Measurements from ENCODE around the gene NFKB2.

NFKB2 gene

DNA sequence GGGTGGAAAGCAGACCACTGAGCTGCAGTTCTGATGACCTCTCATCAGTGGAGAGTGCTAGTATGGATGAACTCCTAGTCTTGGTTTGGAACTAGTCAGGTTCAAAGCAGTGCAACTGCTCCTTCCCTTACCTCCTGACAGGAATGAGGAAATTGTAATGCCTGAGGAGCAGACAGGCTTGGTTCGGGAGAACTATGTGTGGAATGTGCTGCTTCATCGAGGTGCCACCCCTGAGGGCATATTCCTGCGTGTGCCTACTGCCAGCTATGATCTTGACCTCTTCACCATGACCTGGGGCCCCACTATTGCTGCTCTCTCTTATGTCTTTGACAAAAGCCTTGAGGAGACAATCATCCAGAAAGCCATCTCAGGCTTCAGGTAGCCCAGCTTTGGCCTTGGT, 27.4 kb upstream of the NFKB2 start:
- DNase-seq (ENCODE audit: low spot score): no peak
- in situ Hi-C loops (cut with MboI; ENCODE audit: low pct_unique_long_range_greater_than_20kb, low sequenced_read_pairs, unreplicated experiment): no loop called here
- TF ChIP-seq CTCF (IDR thresholded peaks at IDR 0.05; ENCODE audit: extremely low read depth, insufficient read depth, missing control alignments): no peak

- no peak for TF ChIP-seq CTCF (IDR thresholded peaks at IDR 0.05; ENCODE audit: extremely low read depth, insufficient read depth, missing control alignments)
- in situ Hi-C loops (cut with MboI; ENCODE audit: low pct_unique_long_range_greater_than_20kb, low sequenced_read_pairs, unreplicated experiment): no loop called here
- no peak for DNase-seq (ENCODE audit: low spot score)
Measured at GRCh38 chr10:102371295-102371694, 24.2 kb upstream of the NFKB2 start.

GRCh38 chr10:102375250-102375649, 20.3 kb upstream of the NFKB2 start:
- DNase-seq (ENCODE audit: low spot score): no peak
- in situ Hi-C loops (cut with MboI; ENCODE audit: low pct_unique_long_range_greater_than_20kb, low sequenced_read_pairs, unreplicated experiment): no loop called here
- TF ChIP-seq CTCF (IDR thresholded peaks at IDR 0.05; ENCODE audit: extremely low read depth, insufficient read depth, missing control alignments): peak; percentile 9

DNA sequence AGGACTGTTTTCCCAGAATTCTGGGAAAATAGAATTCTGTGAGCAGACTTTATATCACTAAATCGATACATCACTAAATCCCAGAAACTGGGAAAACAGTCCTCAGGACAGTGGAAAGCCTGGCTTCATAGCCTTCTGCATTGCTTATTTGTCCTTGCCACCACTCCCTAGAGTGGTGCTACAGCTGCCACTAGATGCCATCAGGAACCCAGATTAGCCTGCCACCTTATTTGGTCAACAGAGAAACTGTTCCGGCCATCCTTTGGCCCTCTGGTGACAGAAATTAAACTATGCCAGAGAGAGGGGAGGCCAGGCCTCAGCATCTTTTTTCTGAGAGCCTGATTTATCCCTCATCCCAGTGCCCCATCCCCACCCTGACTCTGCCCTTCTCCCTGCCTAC, 19.6 kb upstream of the NFKB2 start:
- no peak for TF ChIP-seq CTCF (IDR thresholded peaks at IDR 0.05; ENCODE audit: extremely low read depth, insufficient read depth, missing control alignments)
- no peak for DNase-seq (ENCODE audit: low spot score)
- in situ Hi-C loops (cut with MboI; ENCODE audit: low pct_unique_long_range_greater_than_20kb, low sequenced_read_pairs, unreplicated experiment): no loop called here

DNA sequence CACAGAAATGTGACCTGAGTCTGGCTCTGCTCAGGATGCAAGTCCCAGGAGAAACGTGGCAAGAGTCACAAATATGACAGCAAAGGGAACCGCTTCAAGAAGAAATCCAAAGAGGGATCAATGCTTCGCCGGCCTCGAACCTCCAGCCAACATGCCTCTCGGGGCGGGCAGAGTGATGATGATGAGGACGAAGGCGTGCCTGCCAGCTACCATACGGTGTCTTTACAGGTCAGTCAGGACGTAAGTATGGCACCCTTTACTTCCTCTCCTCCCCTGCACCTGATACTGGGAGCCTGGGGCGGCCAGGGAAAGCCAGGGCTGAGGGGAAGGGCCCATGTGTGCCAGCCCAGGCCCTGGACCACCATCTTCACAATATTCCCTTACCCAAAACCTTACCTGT, 18.6 kb upstream of the NFKB2 start:
- TF ChIP-seq CTCF (IDR thresholded peaks at IDR 0.05; ENCODE audit: extremely low read depth, insufficient read depth, missing control alignments): no peak
- in situ Hi-C loops (cut with MboI; ENCODE audit: low pct_unique_long_range_greater_than_20kb, low sequenced_read_pairs, unreplicated experiment): no loop called here
- no peak for DNase-seq (ENCODE audit: low spot score)

DNA sequence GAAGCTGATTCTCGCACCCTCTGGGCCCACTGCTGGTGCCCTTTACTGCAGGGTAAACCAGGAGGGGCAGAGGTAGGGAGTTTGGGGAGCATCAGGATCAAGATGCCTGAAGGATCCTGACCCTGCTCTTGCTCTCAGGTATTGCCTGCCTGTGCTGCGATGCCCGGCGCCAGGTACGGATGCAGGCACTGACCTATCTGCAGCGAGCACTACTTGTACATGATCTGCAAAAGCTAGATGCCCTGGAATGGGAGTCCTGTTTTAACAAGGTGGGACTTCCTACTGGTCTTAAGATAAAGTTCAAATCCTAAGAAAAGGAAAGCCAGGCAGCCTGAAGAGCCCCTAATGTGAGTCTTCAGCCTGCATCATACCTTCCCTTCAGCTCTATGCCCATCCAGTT, 16.1 kb upstream of the NFKB2 start:
- in situ Hi-C loops (cut with MboI; ENCODE audit: low pct_unique_long_range_greater_than_20kb, low sequenced_read_pairs, unreplicated experiment): no loop called here
- TF ChIP-seq CTCF (IDR thresholded peaks at IDR 0.05; ENCODE audit: extremely low read depth, insufficient read depth, missing control alignments): no peak
- DNase-seq (ENCODE audit: low spot score): no peak

DNA sequence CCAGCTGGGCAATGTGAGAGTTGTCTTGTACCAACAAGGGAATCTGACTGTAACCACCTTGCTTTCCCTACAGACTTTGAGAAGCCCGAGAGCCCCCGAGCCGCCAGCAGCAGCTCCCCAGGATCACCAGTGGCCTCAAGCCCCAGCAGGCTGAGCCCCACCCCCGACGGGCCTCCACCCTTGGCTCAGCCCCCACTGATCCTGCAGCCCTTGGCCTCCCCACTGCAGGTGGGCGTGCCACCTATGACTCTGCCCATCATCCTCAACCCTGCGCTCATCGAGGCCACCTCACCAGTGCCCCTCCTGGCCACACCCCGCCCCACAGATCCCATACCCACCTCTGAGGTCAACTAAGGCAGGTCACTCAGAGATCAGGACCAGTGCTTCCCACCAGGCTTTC, 13.5 kb upstream of the NFKB2 start:
- in situ Hi-C loops (cut with MboI; ENCODE audit: low pct_unique_long_range_greater_than_20kb, low sequenced_read_pairs, unreplicated experiment): no loop called here
- no peak for DNase-seq (ENCODE audit: low spot score)
- no peak for TF ChIP-seq CTCF (IDR thresholded peaks at IDR 0.05; ENCODE audit: extremely low read depth, insufficient read depth, missing control alignments)

Measured in GM13977 (cell line).